SK-N-SH treated with all-trans-retinoic acid at 6 μM for 48 hours (cell line): ENCODE results near the gene DNAJC4.

Experiments
- ATAC-seq: fragments of 200-7000 bp; cut with Tn5 transposase; 3 replicates; pipeline ENCODE4 v1.9.1; 2020; ENCODE audit warnings: mild to moderate bottlenecking, moderate library complexity
- ARNTL ChIP-seq: fragments of 450-650 bp; formaldehyde crosslinking; IDR thresholded peaks from 2 replicates; pipeline ENCODE4 v1.5.0; 2020; ENCODE audit warnings: low read depth, mild to moderate bottlenecking, moderate library complexity, borderline replicate concordance
- BACH2 ChIP-seq: fragments of 250-450 bp; sonication (Bioruptor Pico); IDR thresholded peaks from 2 replicates; pipeline ENCODE4 v1.9.0; 2021; ENCODE audit warnings: mild to moderate bottlenecking, borderline replicate concordance
- CSDC2 ChIP-seq: fragments of 250-450 bp; sonication (Bioruptor Pico); IDR thresholded peaks from 2 replicates; pipeline ENCODE4 v1.5.0; 2020; ENCODE audit warnings: mild to moderate bottlenecking, moderate library complexity
- GLIS3 ChIP-seq: fragments of 250-450 bp; sonication (Bioruptor Pico); IDR thresholded peaks from 2 replicates; pipeline ENCODE4 v1.5.0; 2020; ENCODE audit warnings: mild to moderate bottlenecking, moderate library complexity
- ISL1 ChIP-seq: fragments of 250-450 bp; sonication (Bioruptor Pico); IDR thresholded peaks from 2 replicates; pipeline ENCODE4 v2.1.2; 2022; ENCODE audit warnings: mild to moderate bottlenecking, moderate library complexity
- OSR1 ChIP-seq: fragments of 250-450 bp; sonication (Bioruptor Pico); IDR thresholded peaks from 2 replicates; pipeline ENCODE4 v1.8.0; 2022; ENCODE audit warnings: moderate library complexity, mild to moderate bottlenecking, inconsistent platforms
- RARB ChIP-seq: fragments of 250-450 bp; sonication (Bioruptor Pico); IDR thresholded peaks from 2 replicates; pipeline ENCODE4 v1.8.0; 2021; ENCODE audit warnings: mild to moderate bottlenecking, moderate library complexity
- SNAI2 ChIP-seq: fragments of 250-450 bp; sonication (Bioruptor Pico); IDR thresholded peaks from 2 replicates; pipeline ENCODE4 v1.5.0; 2020; ENCODE audit warnings: mild to moderate bottlenecking, moderate library complexity
- TCF4 ChIP-seq: fragments of 250-450 bp; sonication (Bioruptor Pico); IDR thresholded peaks from 2 replicates; pipeline ENCODE4 v1.8.0; 2021; ENCODE audit warnings: mild to moderate bottlenecking, moderate library complexity, borderline replicate concordance
- TOX ChIP-seq: fragments of 250-450 bp; sonication (Bioruptor Pico); IDR thresholded peaks from 2 replicates; pipeline ENCODE4 v1.8.0; 2021; ENCODE audit warnings: mild to moderate bottlenecking, moderate library complexity, borderline replicate concordance
- ZC3H10 ChIP-seq: fragments of 250-450 bp; sonication (Bioruptor Pico); IDR thresholded peaks from 2 replicates; pipeline ENCODE4 v1.5.1; 2021; ENCODE audit warnings: mild to moderate bottlenecking, moderate library complexity
- ZFP3 ChIP-seq: fragments of 250-450 bp; sonication (Bioruptor Pico); IDR thresholded peaks from 2 replicates; pipeline ENCODE4 v1.5.0; 2020; ENCODE audit warnings: mild to moderate bottlenecking, moderate library complexity
- ZFP30 ChIP-seq: fragments of 450-650 bp; formaldehyde crosslinking; IDR thresholded peaks from 2 replicates; pipeline ENCODE4 v1.5.0; 2022; ENCODE audit warnings: mild to moderate bottlenecking, moderate library complexity
- ZNF565 ChIP-seq: fragments of 450-650 bp; formaldehyde crosslinking; conservative IDR thresholded peaks from 2 replicates; pipeline ENCODE4 v1.5.0; 2020; ENCODE audit warnings: low read depth, mild to moderate bottlenecking, moderate library complexity
- ZNF70 ChIP-seq: fragments of 450-650 bp; formaldehyde crosslinking; IDR thresholded peaks from 2 replicates; pipeline ENCODE4 v1.5.0; 2020; ENCODE audit warnings: mild to moderate bottlenecking, moderate library complexity
- ZNF8 ChIP-seq: fragments of 450-650 bp; formaldehyde crosslinking; IDR thresholded peaks from 2 replicates; pipeline ENCODE4 v1.5.0; 2020; ENCODE audit warnings: mild to moderate bottlenecking, moderate library complexity
- TF ChIP-seq, protein P1 (sequence below): fragments of 250-450 bp; sonication (Bioruptor Pico); IDR thresholded peaks from 2 replicates; pipeline ENCODE4 v1.8.0; 2021; ENCODE audit warnings: low read depth, mild to moderate bottlenecking, moderate library complexity, borderline replicate concordance
- TF ChIP-seq, protein P2 (sequence below): fragments of 250-450 bp; sonication (Bioruptor Pico); IDR thresholded peaks from 2 replicates; pipeline ENCODE4 v1.5.1; 2021; ENCODE audit warnings: mild to moderate bottlenecking, moderate library complexity
- TF ChIP-seq, protein P3 (sequence below): fragments of 250-450 bp; sonication (Bioruptor Pico); IDR thresholded peaks from 2 replicates; pipeline ENCODE4 v1.5.1; 2020; ENCODE audit warnings: low read depth, mild to moderate bottlenecking, moderate library complexity
- TF ChIP-seq, protein P4 (sequence below): fragments of 250-450 bp; sonication (Bioruptor Pico); IDR thresholded peaks from 2 replicates; pipeline ENCODE4 v1.8.0; 2020; ENCODE audit warnings: mild to moderate bottlenecking, moderate library complexity, borderline replicate concordance

DNAJC4 gene

DNA sequence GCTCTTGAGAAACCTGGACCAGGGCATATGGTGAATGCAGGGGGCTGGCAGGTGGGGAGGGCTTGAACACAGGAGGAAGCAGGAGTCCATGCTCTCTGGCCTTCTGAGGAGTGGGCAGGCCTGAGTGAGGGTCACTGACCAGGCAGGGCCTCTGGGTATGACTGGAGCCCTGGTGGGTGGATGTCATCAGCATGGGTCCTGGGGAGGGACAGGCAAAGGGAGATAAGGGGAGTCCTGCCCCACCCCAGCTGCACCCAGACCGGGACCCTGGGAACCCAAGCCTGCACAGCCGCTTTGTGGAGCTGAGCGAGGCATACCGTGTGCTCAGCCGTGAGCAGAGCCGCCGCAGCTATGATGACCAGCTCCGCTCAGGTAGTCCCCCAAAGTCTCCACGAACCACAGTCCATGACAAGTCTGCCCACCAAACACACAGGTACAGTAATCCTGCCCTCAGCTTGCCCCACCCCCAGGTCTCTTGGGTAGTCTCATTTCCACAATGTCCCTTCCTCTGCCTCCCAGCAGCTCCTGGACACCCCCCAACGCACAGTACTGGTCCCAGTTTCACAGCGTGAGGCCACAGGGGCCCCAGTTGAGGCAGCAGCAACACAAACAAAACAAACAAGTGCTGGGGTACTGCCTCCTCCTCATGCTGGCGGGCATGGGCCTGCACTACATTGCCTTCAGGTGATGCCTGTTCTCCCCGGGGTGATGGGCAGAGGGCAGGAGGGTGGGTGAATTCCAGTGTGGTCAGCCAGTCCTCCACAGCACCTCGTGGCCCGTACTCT is 2.0 kb downstream of the DNAJC4 start:
- TF ChIP-seq ISL1 (CRISPR knock-in tag) (no peak), ZNF8 (CRISPR knock-in tag) (no peak), ZFP30 (CRISPR knock-in tag) (no peak), GLIS3 (no peak), TOX (CRISPR knock-in tag) (no peak), CSDC2 (CRISPR knock-in tag) (no peak), BACH2 (CRISPR knock-in tag) (no peak), ZNF565 (CRISPR knock-in tag) (no peak), ARNTL (no peak), RARB (CRISPR knock-in tag) (no peak), ZNF70 (CRISPR knock-in tag) (no peak)
- TF ChIP-seq, protein P1, sequence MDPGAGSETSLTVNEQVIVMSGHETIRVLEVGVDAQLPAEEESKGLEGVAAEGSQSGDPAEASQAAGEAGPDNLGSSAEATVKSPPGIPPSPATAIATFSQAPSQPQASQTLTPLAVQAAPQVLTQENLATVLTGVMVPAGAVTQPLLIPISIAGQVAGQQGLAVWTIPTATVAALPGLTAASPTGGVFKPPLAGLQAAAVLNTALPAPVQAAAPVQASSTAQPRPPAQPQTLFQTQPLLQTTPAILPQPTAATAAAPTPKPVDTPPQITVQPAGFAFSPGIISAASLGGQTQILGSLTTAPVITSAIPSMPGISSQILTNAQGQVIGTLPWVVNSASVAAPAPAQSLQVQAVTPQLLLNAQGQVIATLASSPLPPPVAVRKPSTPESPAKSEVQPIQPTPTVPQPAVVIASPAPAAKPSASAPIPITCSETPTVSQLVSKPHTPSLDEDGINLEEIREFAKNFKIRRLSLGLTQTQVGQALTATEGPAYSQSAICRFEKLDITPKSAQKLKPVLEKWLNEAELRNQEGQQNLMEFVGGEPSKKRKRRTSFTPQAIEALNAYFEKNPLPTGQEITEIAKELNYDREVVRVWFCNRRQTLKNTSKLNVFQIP (CRISPR knock-in tag): no peak
- TF ChIP-seq, protein P2, sequence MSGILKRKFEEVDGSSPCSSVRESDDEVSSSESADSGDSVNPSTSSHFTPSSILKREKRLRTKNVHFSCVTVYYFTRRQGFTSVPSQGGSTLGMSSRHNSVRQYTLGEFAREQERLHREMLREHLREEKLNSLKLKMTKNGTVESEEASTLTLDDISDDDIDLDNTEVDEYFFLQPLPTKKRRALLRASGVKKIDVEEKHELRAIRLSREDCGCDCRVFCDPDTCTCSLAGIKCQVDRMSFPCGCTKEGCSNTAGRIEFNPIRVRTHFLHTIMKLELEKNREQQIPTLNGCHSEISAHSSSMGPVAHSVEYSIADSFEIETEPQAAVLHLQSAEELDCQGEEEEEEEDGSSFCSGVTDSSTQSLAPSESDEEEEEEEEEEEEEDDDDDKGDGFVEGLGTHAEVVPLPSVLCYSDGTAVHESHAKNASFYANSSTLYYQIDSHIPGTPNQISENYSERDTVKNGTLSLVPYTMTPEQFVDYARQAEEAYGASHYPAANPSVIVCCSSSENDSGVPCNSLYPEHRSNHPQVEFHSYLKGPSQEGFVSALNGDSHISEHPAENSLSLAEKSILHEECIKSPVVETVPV: no peak
- TF ChIP-seq, protein P3, sequence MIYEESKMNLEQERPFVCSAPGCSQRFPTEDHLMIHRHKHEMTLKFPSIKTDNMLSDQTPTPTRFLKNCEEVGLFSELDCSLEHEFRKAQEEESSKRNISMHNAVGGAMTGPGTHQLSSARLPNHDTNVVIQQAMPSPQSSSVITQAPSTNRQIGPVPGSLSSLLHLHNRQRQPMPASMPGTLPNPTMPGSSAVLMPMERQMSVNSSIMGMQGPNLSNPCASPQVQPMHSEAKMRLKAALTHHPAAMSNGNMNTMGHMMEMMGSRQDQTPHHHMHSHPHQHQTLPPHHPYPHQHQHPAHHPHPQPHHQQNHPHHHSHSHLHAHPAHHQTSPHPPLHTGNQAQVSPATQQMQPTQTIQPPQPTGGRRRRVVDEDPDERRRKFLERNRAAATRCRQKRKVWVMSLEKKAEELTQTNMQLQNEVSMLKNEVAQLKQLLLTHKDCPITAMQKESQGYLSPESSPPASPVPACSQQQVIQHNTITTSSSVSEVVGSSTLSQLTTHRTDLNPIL (CRISPR knock-in tag): no peak

DNA sequence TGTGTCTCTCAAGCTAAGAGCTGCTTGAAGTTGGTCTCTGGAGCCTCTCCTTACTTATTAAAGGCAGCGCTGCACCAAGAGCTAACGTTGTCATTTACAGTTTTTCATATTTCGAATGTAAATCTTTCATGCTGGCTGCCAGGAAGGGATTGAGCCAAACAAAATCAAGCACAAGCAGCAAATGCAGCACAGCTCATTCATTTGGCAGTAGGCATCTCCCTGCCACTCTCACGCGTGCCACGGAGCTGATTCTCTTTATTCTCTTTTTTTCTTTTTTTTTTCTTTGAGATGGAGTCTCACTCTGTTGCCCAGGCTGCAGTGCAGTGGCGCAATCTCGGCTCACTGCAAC is 2.6 kb downstream of the DNAJC4 start:
- TF ChIP-seq ZFP3 (CRISPR knock-in tag) (no peak), TOX (CRISPR knock-in tag) (no peak), ISL1 (CRISPR knock-in tag) (no peak), BACH2 (CRISPR knock-in tag) (no peak), ZNF8 (CRISPR knock-in tag) (no peak), SNAI2 (CRISPR knock-in tag) (no peak), TCF4 (CRISPR knock-in tag) (no peak), GLIS3 (no peak), OSR1 (CRISPR knock-in tag) (no peak), ZC3H10 (CRISPR knock-in tag) (no peak), ZNF565 (CRISPR knock-in tag) (no peak)
- TF ChIP-seq, protein P3 (CRISPR knock-in tag): no peak
- TF ChIP-seq, protein P4, sequence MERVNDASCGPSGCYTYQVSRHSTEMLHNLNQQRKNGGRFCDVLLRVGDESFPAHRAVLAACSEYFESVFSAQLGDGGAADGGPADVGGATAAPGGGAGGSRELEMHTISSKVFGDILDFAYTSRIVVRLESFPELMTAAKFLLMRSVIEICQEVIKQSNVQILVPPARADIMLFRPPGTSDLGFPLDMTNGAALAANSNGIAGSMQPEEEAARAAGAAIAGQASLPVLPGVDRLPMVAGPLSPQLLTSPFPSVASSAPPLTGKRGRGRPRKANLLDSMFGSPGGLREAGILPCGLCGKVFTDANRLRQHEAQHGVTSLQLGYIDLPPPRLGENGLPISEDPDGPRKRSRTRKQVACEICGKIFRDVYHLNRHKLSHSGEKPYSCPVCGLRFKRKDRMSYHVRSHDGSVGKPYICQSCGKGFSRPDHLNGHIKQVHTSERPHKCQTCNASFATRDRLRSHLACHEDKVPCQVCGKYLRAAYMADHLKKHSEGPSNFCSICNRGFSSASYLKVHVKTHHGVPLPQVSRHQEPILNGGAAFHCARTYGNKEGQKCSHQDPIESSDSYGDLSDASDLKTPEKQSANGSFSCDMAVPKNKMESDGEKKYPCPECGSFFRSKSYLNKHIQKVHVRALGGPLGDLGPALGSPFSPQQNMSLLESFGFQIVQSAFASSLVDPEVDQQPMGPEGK (CRISPR knock-in tag): no peak
- TF ChIP-seq, protein P1 (CRISPR knock-in tag): no peak
- TF ChIP-seq, protein P2: no peak
- no peak for ATAC-seq

More for the DNA sequence above, 2.0 kb downstream of the DNAJC4 start:
- no peak for ATAC-seq
